GM18867 (cell line): ENCODE results near the gene GASK1A.
"Not testable (repeated sequence)": the region's sequence is repeated elsewhere in the genome, so short reads cannot be mapped to it uniquely, and the experiment has no call there.

Experiments
- ATAC-seq: cut with Tn5 transposase; IDR thresholded peaks from one replicate; pipeline ENCODE4 v1.9.1; 2021; ENCODE audit warnings: mild to moderate bottlenecking, moderate library complexity; ENCODE audit not compliant: unreplicated experiment

Gene GASK1A

GRCh38 chr3:43055806-43056770, 77.0 kb downstream of the GASK1A start:
- ATAC-seq: no peak

GRCh38 chr3:43059456-43059855, 80.3 kb downstream of the GASK1A start:
- ATAC-seq: no peak

- ATAC-seq: no peak
Observed at GRCh38 chr3:43061101-43061895, 82.2 kb downstream of the GASK1A start.

- no peak for ATAC-seq
Observed at GRCh38 chr3:43062040-43062563, 83.0 kb downstream of the GASK1A start.

- no peak for ATAC-seq
Observed at GRCh38 chr3:43062564-43063040, 83.5 kb downstream of the GASK1A start.

GRCh38 chr3:43063114-43063513, 84.0 kb downstream of the GASK1A start:
- ATAC-seq: no peak

- not testable (repeated sequence) for ATAC-seq
Observed at GRCh38 chr3:43070670-43071069, 91.6 kb downstream of the GASK1A start.

- ATAC-seq: no peak
Observed at GRCh38 chr3:43071313-43071893, 92.3 kb downstream of the GASK1A start.

GRCh38 chr3:43072361-43072760, 93.2 kb downstream of the GASK1A start:
- ATAC-seq: no peak

GRCh38 chr3:43073116-43073835, 94.2 kb downstream of the GASK1A start:
- no peak for ATAC-seq

GRCh38 chr3:43073836-43074220, 94.7 kb downstream of the GASK1A start:
- no peak for ATAC-seq

- no peak for ATAC-seq
Observed at GRCh38 chr3:43074482-43074881, 95.4 kb downstream of the GASK1A start.

GRCh38 chr3:43074901-43075689, 96.0 kb downstream of the GASK1A start:
- ATAC-seq: no peak

GRCh38 chr3:43075904-43076661, 97.0 kb downstream of the GASK1A start:
- ATAC-seq: no peak

GRCh38 chr3:43076857-43077256, 97.7 kb downstream of the GASK1A start:
- ATAC-seq: no peak

- no peak for ATAC-seq
Observed at GRCh38 chr3:43077261-43077660, 98.2 kb downstream of the GASK1A start.

- no peak for ATAC-seq
Observed at GRCh38 chr3:43077707-43078106, 98.6 kb downstream of the GASK1A start.

- no peak for ATAC-seq
Observed at GRCh38 chr3:43079536-43080332, 100.6 kb downstream of the GASK1A start.
